Caco-2 (cell line): Measurements from ENCODE around the gene BGN. TPM values are rescaled to one million over a fixed set of nuclear protein-coding genes. Genes with fewer than 3 reads are reported as not detected.

Experiments
- BruUV-seq: library from RNA; stranded (reverse); fragments of 400-500 nt; replicated peaks from 2 replicates; lab custom pipeline; 2021; lab: Mats Ljungman, UMichigan
- CTCF ChIA-PET: fragments of 300-600 bp; sonication (Branson Sonifier 250); formaldehyde crosslinking; loops from one replicate; lab custom pipeline; 2022; ENCODE audit warnings: antibody characterized with exemption; lab: Charles Lee
- POLR2A ChIA-PET: fragments of 300-600 bp; sonication (Branson Sonifier 250); formaldehyde crosslinking; loops from one replicate; lab custom pipeline; 2022; ENCODE audit warnings: antibody characterized with exemption; lab: Charles Lee
- DNase-seq, 2 experiments: peaks; one replicate each; pipeline versions ENCODE4 v3.0.0 to v3.0.0-alpha.2; 2020 to 2022
- H3K27me3 ChIP-seq: replicated peaks from 2 replicates; pipeline ENCODE4 v1.6.0; 2011; ENCODE audit warnings: low read length; ENCODE audit not compliant: control insufficient read depth, insufficient read depth
- H3K36me3 ChIP-seq: 2 replicates; pipeline ENCODE4 v1.5.1; 2011; ENCODE audit warnings: low read length; ENCODE audit not compliant: control insufficient read depth, insufficient read depth
- H3K4me1 ChIP-seq: fragments of 250-450 bp; sonication (Bioruptor Pico); 2 replicates; pipeline ENCODE4 v1.5.1; 2020; ENCODE audit warnings: mild to moderate bottlenecking
- H3K4me3 ChIP-seq: 2 replicates; pipeline ENCODE4 v1.5.1; 2011; ENCODE audit warnings: low read depth, mild to moderate bottlenecking, control low read depth, low read length
- H3K9me3 ChIP-seq: fragments of 250-450 bp; sonication (Bioruptor Pico); 2 replicates; pipeline ENCODE4 v1.5.1; 2020; ENCODE audit warnings: mild to moderate bottlenecking, moderate library complexity
- H3K27ac Mint-ChIP-seq: one replicate; pipeline ENCODE4 v1.8.0; 2022; ENCODE audit warnings: mixed read lengths; ENCODE audit not compliant: unreplicated experiment
- H3K27me3 Mint-ChIP-seq: one replicate; pipeline ENCODE4 v1.8.0; 2022; ENCODE audit warnings: mixed read lengths; ENCODE audit not compliant: insufficient read depth, unreplicated experiment
- H3K36me3 Mint-ChIP-seq: one replicate; pipeline ENCODE4 v1.8.0; 2022; ENCODE audit warnings: mild to moderate bottlenecking, mixed read lengths; ENCODE audit not compliant: insufficient read depth, unreplicated experiment
- H3K4me1 Mint-ChIP-seq: one replicate; pipeline ENCODE4 v1.8.0; 2022; ENCODE audit warnings: low read depth, mixed read lengths; ENCODE audit not compliant: unreplicated experiment
- H3K4me3 Mint-ChIP-seq: one replicate; pipeline ENCODE4 v1.8.0; 2022; ENCODE audit warnings: mild to moderate bottlenecking, moderate library complexity, mixed read lengths; ENCODE audit not compliant: unreplicated experiment
- H3K9me3 Mint-ChIP-seq: one replicate; pipeline ENCODE4 v1.8.0; 2022; ENCODE audit warnings: mixed read lengths; ENCODE audit not compliant: unreplicated experiment
- CTCF ChIP-seq, 2 experiments: fragments of 200-600 bp in 1 of 2; IDR thresholded peaks; 1 replicate in 1 of 2; 2 replicates in 1 of 2; pipeline versions ENCODE4 v1.5.1 to v1.8.0; 2011 to 2022; ENCODE audit warnings: antibody characterized with exemption in 1 of 2, control low read depth in 1 of 2, inconsistent platforms in 1 of 2, low read depth in 1 of 2, low read length in 1 of 2, mild to moderate bottlenecking in 1 of 2, moderate library complexity in 1 of 2; ENCODE audit not compliant: insufficient read depth in 1 of 2, severe bottlenecking in 1 of 2, unreplicated experiment in 1 of 2
- intact Hi-C: fragments of 100-400 bp; cut with micrococcal nuclease; formaldehyde crosslinking; loops from one replicate; pipeline ENCODE4 v1.10.0; 2022; ENCODE audit not compliant: unreplicated experiment
- total RNA-seq: library from RNA; stranded (reverse); gene quantifications from 2 replicates; pipeline ENCODE4 v1.2.3, GENCODE V29; 2022

The BGN gene
- total RNA-seq, 1 experiment from 2014 or later: 9.9 TPM

- Histone ChIP-seq H3K4me3 (no peak overlapping the region), H3K9me3 (no peaks in the 10 kb centered on the region), H3K27me3 (no peaks in the 10 kb centered on the region), H3K36me3 (no peaks in the 10 kb centered on the region), H3K4me1 (peaks cover 9% of the 10 kb centered on the region)
- DNase-seq: no peak
- H3K4me3 Mint-ChIP-seq: no peak overlapping the region
- CTCF ChIA-PET: interaction anchor here (0.9 to 2.0 kb wide), 2 partner anchors 25 to 26 kb away, joined by 3 to 16 read pairs; partner anchors contain the start of gene HAUS7
- no peak for TF ChIP-seq CTCF (IDR thresholded peaks at IDR 0.05; ENCODE audit: insufficient read depth in 1 of 2, low read depth in 1 of 2, low read length in 1 of 2, severe bottlenecking in 1 of 2, unreplicated experiment in 1 of 2)
- H3K27me3 Mint-ChIP-seq: no peaks in the 10 kb centered on the region
- no peaks in the 10 kb centered on the region for H3K9me3 Mint-ChIP-seq
- intact Hi-C loops: loop anchor here (1.0 kb wide), 1 partner anchor 26 kb away; the partner anchor contains the start of gene HAUS7
- BruUV-seq: no TSS peak
- POLR2A ChIA-PET: no interaction called here
- H3K36me3 Mint-ChIP-seq: no peaks in the 10 kb centered on the region
- H3K27ac Mint-ChIP-seq: no peak overlapping the region
- H3K4me1 Mint-ChIP-seq: no peaks in the 10 kb centered on the region
These were observed 1.3 kb downstream of the BGN start for GRCh38 chrX:153495903-153496589.

- CTCF ChIA-PET: interaction anchor here (0.9 kb wide), 1 partner anchor 26 kb away, joined by 3 read pairs; the partner anchor contains the start of gene HAUS7
- no peak for TF ChIP-seq CTCF (IDR thresholded peaks at IDR 0.05; ENCODE audit: insufficient read depth in 1 of 2, low read depth in 1 of 2, low read length in 1 of 2, severe bottlenecking in 1 of 2, unreplicated experiment in 1 of 2)
- no peaks in the 10 kb centered on the region for H3K27me3 Mint-ChIP-seq
- no peak overlapping the region for H3K4me3 Mint-ChIP-seq
- H3K9me3 Mint-ChIP-seq: no peaks in the 10 kb centered on the region
- Histone ChIP-seq H3K9me3 (no peaks in the 10 kb centered on the region), H3K27me3 (no peaks in the 10 kb centered on the region), H3K36me3 (no peaks in the 10 kb centered on the region), H3K4me3 (no peak overlapping the region), H3K4me1 (peaks cover 4% of the 10 kb centered on the region)
- H3K27ac Mint-ChIP-seq: no peak overlapping the region
- intact Hi-C loops: no loop called here
- no peak for DNase-seq
- H3K36me3 Mint-ChIP-seq: no peaks in the 10 kb centered on the region
- BruUV-seq: no TSS peak
- POLR2A ChIA-PET: no interaction called here
- no peaks in the 10 kb centered on the region for H3K4me1 Mint-ChIP-seq
These were observed 1.8 kb downstream of the BGN start for GRCh38 chrX:153496590-153496959.

GRCh38 chrX:153498453-153498852, 3.7 kb downstream of the BGN start:
- no TSS peak for BruUV-seq
- intact Hi-C loops: no loop called here
- POLR2A ChIA-PET: no interaction called here

More at GRCh38 chrX:153498453-153498852, 3.7 kb downstream of the BGN start:
- Mint-ChIP-seq H3K27ac (no peak overlapping the region), H3K4me1 (no peaks in the 10 kb centered on the region), H3K9me3 (no peaks in the 10 kb centered on the region), H3K4me3 (no peak overlapping the region), H3K27me3 (no peaks in the 10 kb centered on the region), H3K36me3 (no peaks in the 10 kb centered on the region)
- Histone ChIP-seq H3K4me3 (no peak overlapping the region), H3K27me3 (no peaks in the 10 kb centered on the region), H3K9me3 (no peaks in the 10 kb centered on the region), H3K36me3 (no peaks in the 10 kb centered on the region), H3K4me1 (no peaks in the 10 kb centered on the region)
- DNase-seq: no peak
- CTCF ChIA-PET: no interaction called here
- TF ChIP-seq CTCF (IDR thresholded peaks at IDR 0.05; ENCODE audit: insufficient read depth in 1 of 2, low read depth in 1 of 2, low read length in 1 of 2, severe bottlenecking in 1 of 2, unreplicated experiment in 1 of 2): no peak
